CD14-positive monocyte (primary cell): Measurements from ENCODE around the gene MLLT1. TPM values are rescaled to one million over a fixed set of nuclear protein-coding genes. Genes with fewer than 3 reads are reported as not detected.

Experiments used
- DNase-seq, 3 donors: peaks; one replicate each; pipeline ENCODE4 v3.0.0-alpha.2; 2011 to 2022
- H2AFZ ChIP-seq: 2 replicates; pipeline ENCODE4 v1.6.0; 2012; ENCODE audit warnings: mild to moderate bottlenecking, low read depth, low read length, inconsistent platforms; ENCODE audit not compliant: insufficient read depth, poor library complexity, severe bottlenecking
- H3K27ac ChIP-seq, 2 donors: 1 replicate in 1 of 2; 2 replicates in 1 of 2; pipeline ENCODE4 v1.5.1; 2012 to 2013; ENCODE audit warnings: low read length in 2 of 2, control low read depth in 1 of 2, inconsistent platforms in 1 of 2, low read depth in 1 of 2, mild to moderate bottlenecking in 1 of 2
- H3K27me3 ChIP-seq, 2 donors: one replicate each; pipeline versions ENCODE4 v1.6.0 to v1.6.1; 2011 to 2013; ENCODE audit warnings: low read length in 2 of 2; ENCODE audit not compliant: control insufficient read depth in 2 of 2, insufficient read depth in 2 of 2
- H3K36me3 ChIP-seq, 2 donors: replicated peaks in 1 of 2; 1 replicate in 1 of 2; 2 replicates in 1 of 2; pipeline versions ENCODE4 v1.5.1 to v1.6.1; 2012 to 2013; ENCODE audit warnings: low read length in 2 of 2, control low read depth in 1 of 2, inconsistent platforms in 1 of 2, mild to moderate bottlenecking in 1 of 2; ENCODE audit not compliant: insufficient read depth in 2 of 2, control insufficient read depth in 1 of 2
- H3K4me1 ChIP-seq, 2 donors: 1 replicate in 1 of 2; 2 replicates in 1 of 2; pipeline versions ENCODE4 v1.5.1 to v1.6.1; 2012 to 2013; ENCODE audit warnings: low read length in 2 of 2, control low read depth in 1 of 2, inconsistent platforms in 1 of 2, mild to moderate bottlenecking in 1 of 2, moderate library complexity in 1 of 2; ENCODE audit not compliant: insufficient read depth in 2 of 2, control insufficient read depth in 1 of 2
- H3K4me2 ChIP-seq: replicated peaks from 2 replicates; pipeline ENCODE3; 2012; ENCODE audit warnings: low read length, moderate library complexity, mild to moderate bottlenecking; ENCODE audit not compliant: poor library complexity, severe bottlenecking; ENCODE audit errors: extremely low read depth
- H3K4me3 ChIP-seq, 3 experiments: fragments of 200-600 bp in 1 of 3; sonication (generic) in 1 of 3; replicated peaks in 1 of 3; 1 replicate in 2 of 3; 2 replicates in 1 of 3; pipeline ENCODE4 v1.5.1; 2011 to 2013; ENCODE audit warnings: low read length in 3 of 3, mild to moderate bottlenecking in 3 of 3, control low read depth in 2 of 3, low read depth in 2 of 3, inconsistent platforms in 1 of 3, moderate library complexity in 1 of 3
- H3K79me2 ChIP-seq: 2 replicates; pipeline ENCODE4 v1.6.0; 2012; ENCODE audit warnings: mild to moderate bottlenecking, control low read depth, inconsistent platforms, low read length, moderate library complexity; ENCODE audit not compliant: insufficient read depth
- H3K9ac ChIP-seq: 2 replicates; pipeline ENCODE4 v1.6.0; 2017; ENCODE audit warnings: low read length, mild to moderate bottlenecking; ENCODE audit not compliant: insufficient read depth, poor library complexity, severe bottlenecking
- H3K9me3 ChIP-seq, 2 donors: replicated peaks in 1 of 2; 1 replicate in 1 of 2; 2 replicates in 1 of 2; pipeline versions ENCODE4 v1.5.1 to v1.6.1; 2012 to 2013; ENCODE audit warnings: low read length in 2 of 2, control low read depth in 1 of 2; ENCODE audit not compliant: control insufficient read depth in 1 of 2, insufficient read depth in 1 of 2
- H4K20me1 ChIP-seq: 2 replicates; pipeline ENCODE4 v1.6.0; 2012; ENCODE audit warnings: mild to moderate bottlenecking, low read length, control low read depth, moderate library complexity; ENCODE audit not compliant: insufficient read depth
- H3K27ac Mint-ChIP-seq, 7 donors: one replicate each; pipeline ENCODE4 v1.8.0; 2020; ENCODE audit warnings: mild to moderate bottlenecking in 7 of 7, mixed read lengths in 7 of 7, moderate library complexity in 6 of 7, inconsistent platforms in 2 of 7
- H3K27me3 Mint-ChIP-seq, 3 donors: one replicate each; pipeline ENCODE4 v1.8.0; 2021 to 2022; ENCODE audit warnings: low read depth in 3 of 3, mild to moderate bottlenecking in 3 of 3, mixed read lengths in 3 of 3, moderate library complexity in 3 of 3, inconsistent platforms in 1 of 3
- H3K36me3 Mint-ChIP-seq, 2 donors: one replicate each; pipeline ENCODE4 v1.8.0; 2020; ENCODE audit warnings: mixed read lengths in 2 of 2, inconsistent platforms in 1 of 2, mild to moderate bottlenecking in 1 of 2
- H3K4me1 Mint-ChIP-seq: one replicate; pipeline ENCODE4 v1.8.0; 2020; ENCODE audit warnings: mild to moderate bottlenecking, mixed read lengths
- H3K4me3 Mint-ChIP-seq, 2 donors: one replicate each; pipeline ENCODE4 v1.8.0; 2020; ENCODE audit warnings: mild to moderate bottlenecking in 2 of 2, mixed read lengths in 2 of 2, moderate library complexity in 1 of 2
- H3K9me3 Mint-ChIP-seq, 7 donors: one replicate each; pipeline ENCODE4 v1.8.0; 2020 to 2022; ENCODE audit warnings: mixed read lengths in 7 of 7, mild to moderate bottlenecking in 6 of 7, moderate library complexity in 6 of 7, inconsistent platforms in 2 of 7
- CTCF ChIP-seq: fragments of 200-600 bp; IDR thresholded peaks from one replicate; pipeline ENCODE4 v1.8.0; 2022; ENCODE audit warnings: antibody characterized with exemption, mild to moderate bottlenecking
- WGBS: methylation state at CpG from one replicate; pipeline ENCODE4 v1.1.5; 2013; ENCODE audit warnings: missing lambda C conversion rate; ENCODE audit not compliant: insufficient coverage; 5-methylcytosine and 5-hydroxymethylcytosine counted together
- intact Hi-C, 2 donors: fragments of 100-400 bp; cut with micrococcal nuclease; formaldehyde crosslinking; loops; one replicate each; pipeline versions ENCODE4 v1.15.0 to v1.15.1; 2023
- polyA plus RNA-seq, 3 donors: library from polyadenylated mRNA; depleted of rRNA in 1 of 3; unstranded in 2 of 3; stranded (reverse) in 1 of 3; fragments of 300-500 nt in 2 of 3; fragments of >200 nt in 1 of 3; fragmentation: Illumina TruSeq in 2 of 3; gene quantifications; 1 replicate in 2 of 3; 2 replicates in 1 of 3; pipeline ENCODE4 v1.2.3, GENCODE V29; 2012 to 2021

MLLT1 gene
- polyA plus RNA-seq, 3 donors: 0.65 to 17.3 (median 0.99) TPM

- peaks cover 85% of the 10 kb centered on the region for H4K20me1 ChIP-seq
- no peak overlapping the region for H3K4me3 ChIP-seq
- Mint-ChIP-seq H3K9me3 (no peaks in the 10 kb centered on the region), H3K4me1 (peaks cover 35% of the 10 kb centered on the region), H3K36me3 (peaks cover 26 to 36% of the 10 kb centered on the region in 2 donors), H3K4me3 (no peak overlapping the region), H3K27me3 (peaks cover 0 to 2% (median 0%) of the 10 kb centered on the region in 3 donors), H3K27ac (peak overlapping the region in 6 of 7 donors; percentile 24 to 82 (median 52))
- intact Hi-C loops: no loop called here
- DNase-seq: no peak
- H3K9me3 ChIP-seq: no peaks in the 10 kb centered on the region
- WGBS: 91% methylated on average over 7 of the region's 10 CpGs
- H3K36me3 ChIP-seq: peaks cover 5 to 16% of the 10 kb centered on the region in 2 donors
- peaks cover 97% of the 10 kb centered on the region for H3K79me2 ChIP-seq
- peaks cover 14 to 18% of the 10 kb centered on the region in 2 donors for H3K4me1 ChIP-seq
- no peaks in the 10 kb centered on the region for H3K27me3 ChIP-seq
- no peak overlapping the region for H3K4me2 ChIP-seq
- H3K27ac ChIP-seq: peak overlapping the region in 1 of 2 donors; percentile 79
- no peak overlapping the region for H3K9ac ChIP-seq
- no peak for TF ChIP-seq CTCF
- no peak overlapping the region for H2AFZ ChIP-seq
These were observed 37.1 kb downstream of the MLLT1 start for GRCh38 chr19:6242677-6243076.

- Histone ChIP-seq H2AFZ (no peak overlapping the region), H3K27ac (peak overlapping the region in 1 of 2 donors; percentile 79), H3K9ac (no peak overlapping the region), H3K9me3 (no peaks in the 10 kb centered on the region), H3K27me3 (no peaks in the 10 kb centered on the region), H3K4me2 (no peak overlapping the region), H3K36me3 (peaks cover 2 to 10% of the 10 kb centered on the region in 2 donors), H4K20me1 (peaks cover 84% of the 10 kb centered on the region), H3K79me2 (peaks cover 96% of the 10 kb centered on the region), H3K4me3 (no peak overlapping the region), H3K4me1 (peaks cover 14 to 18% of the 10 kb centered on the region in 2 donors)
- peaks cover 0 to 2% (median 0%) of the 10 kb centered on the region in 3 donors for H3K27me3 Mint-ChIP-seq
- no peak for DNase-seq
- H3K27ac Mint-ChIP-seq: peak overlapping the region in 2 of 7 donors; percentile 70 to 74
- peaks cover 20 to 33% of the 10 kb centered on the region in 2 donors for H3K36me3 Mint-ChIP-seq
- H3K9me3 Mint-ChIP-seq: no peaks in the 10 kb centered on the region
- TF ChIP-seq CTCF: no peak
- intact Hi-C loops: no loop called here
- H3K4me3 Mint-ChIP-seq: no peak overlapping the region
- H3K4me1 Mint-ChIP-seq: peaks cover 32% of the 10 kb centered on the region
- 90% methylated on average over 18 of the region's 25 CpGs for WGBS
These were observed 37.9 kb downstream of the MLLT1 start for GRCh38 chr19:6241680-6242377.
